GM21447 (cell line): ENCODE data around the gene NTM.
A peak's percentile ranks its signal among the peaks of the same experiment; 100 is the strongest.
"Not testable (repeated sequence)": the region's sequence is repeated elsewhere in the genome, so short reads cannot be mapped to it uniquely, and the experiment has no call there.

Experiments used
- ATAC-seq: cut with Tn5 transposase; IDR thresholded peaks from one replicate; pipeline ENCODE4 v1.9.1; 2021; ENCODE audit not compliant: unreplicated experiment

The NTM gene

GRCh38 chr11:132358573-132358953 lies 988.1 kb downstream of the NTM start:
- peak; percentile 35 for ATAC-seq

GRCh38 chr11:132361011-132361550 lies 990.7 kb downstream of the NTM start:
- ATAC-seq: no peak

- no peak for ATAC-seq
Measured at GRCh38 chr11:132365650-132366049, 995.2 kb downstream of the NTM start.

GRCh38 chr11:132367293-132367692 lies 996.9 kb downstream of the NTM start:
- no peak for ATAC-seq

GRCh38 chr11:132370114-132370513 lies 999.7 kb downstream of the NTM start:
- ATAC-seq: not testable (repeated sequence)

- no peak for ATAC-seq
Measured at GRCh38 chr11:132373405-132374143, 1003.2 kb downstream of the NTM start.

- ATAC-seq: no peak
Measured at GRCh38 chr11:132379540-132379939, 1009.1 kb downstream of the NTM start.
